Measurements from ENCODE around the gene GMFB. TPM values are rescaled to one million over a fixed set of nuclear protein-coding genes. Genes with fewer than 3 reads are reported as not detected.

The GMFB gene
- total and polyA plus RNA-seq, 9 of the 15 experiments (the other 6 are each of a cell fraction or from before 2014, with no cell fraction given): 14.0 to 31.7 (median 20.5) TPM

DNA sequence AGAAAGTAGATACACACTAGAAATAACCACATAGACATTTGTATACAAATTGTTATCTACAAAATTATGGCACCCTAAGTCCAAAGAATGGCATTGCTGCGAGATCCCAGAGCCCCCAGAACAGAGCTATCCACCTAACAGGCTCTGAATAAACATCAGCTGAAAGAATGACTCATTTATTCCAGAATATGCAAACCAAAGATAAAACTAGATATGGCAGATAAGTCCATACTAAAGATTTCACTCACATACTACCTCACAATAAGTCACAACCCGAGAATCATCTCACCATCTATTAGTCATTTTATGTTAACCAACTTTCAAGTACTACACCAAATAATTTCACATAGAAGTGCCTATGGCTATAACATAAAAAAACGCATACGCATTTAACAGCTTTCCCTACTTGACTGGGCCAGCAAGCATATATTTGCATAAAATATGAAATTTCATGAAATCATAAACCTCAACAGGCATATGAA is 53.2 kb downstream of the GMFB start (continued):
- TF ChIP-seq, protein P1, sequence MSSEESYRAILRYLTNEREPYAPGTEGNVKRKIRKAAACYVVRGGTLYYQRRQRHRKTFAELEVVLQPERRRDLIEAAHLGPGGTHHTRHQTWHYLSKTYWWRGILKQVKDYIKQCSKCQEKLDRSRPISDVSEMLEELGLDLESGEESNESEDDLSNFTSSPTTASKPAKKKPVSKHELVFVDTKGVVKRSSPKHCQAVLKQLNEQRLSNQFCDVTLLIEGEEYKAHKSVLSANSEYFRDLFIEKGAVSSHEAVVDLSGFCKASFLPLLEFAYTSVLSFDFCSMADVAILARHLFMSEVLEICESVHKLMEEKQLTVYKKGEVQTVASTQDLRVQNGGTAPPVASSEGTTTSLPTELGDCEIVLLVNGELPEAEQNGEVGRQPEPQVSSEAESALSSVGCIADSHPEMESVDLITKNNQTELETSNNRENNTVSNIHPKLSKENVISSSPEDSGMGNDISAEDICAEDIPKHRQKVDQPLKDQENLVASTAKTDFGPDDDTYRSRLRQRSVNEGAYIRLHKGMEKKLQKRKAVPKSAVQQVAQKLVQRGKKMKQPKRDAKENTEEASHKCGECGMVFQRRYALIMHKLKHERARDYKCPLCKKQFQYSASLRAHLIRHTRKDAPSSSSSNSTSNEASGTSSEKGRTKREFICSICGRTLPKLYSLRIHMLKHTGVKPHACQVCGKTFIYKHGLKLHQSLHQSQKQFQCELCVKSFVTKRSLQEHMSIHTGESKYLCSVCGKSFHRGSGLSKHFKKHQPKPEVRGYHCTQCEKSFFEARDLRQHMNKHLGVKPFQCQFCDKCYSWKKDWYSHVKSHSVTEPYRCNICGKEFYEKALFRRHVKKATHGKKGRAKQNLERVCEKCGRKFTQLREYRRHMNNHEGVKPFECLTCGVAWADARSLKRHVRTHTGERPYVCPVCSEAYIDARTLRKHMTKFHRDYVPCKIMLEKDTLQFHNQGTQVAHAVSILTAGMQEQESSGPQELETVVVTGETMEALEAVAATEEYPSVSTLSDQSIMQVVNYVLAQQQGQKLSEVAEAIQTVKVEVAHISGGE (CRISPR knock-in tag; IDR thresholded peaks at IDR 0.05): no peak
- TF ChIP-seq TEAD1 (CRISPR knock-in tag; IDR thresholded peaks at IDR 0.05) (peak in 1 of 2 experiments; percentile 5; a peak in 1 of 4 replicates), CREM (IDR thresholded peaks at IDR 0.05; ENCODE audit: low read depth) (no peak), JUND (IDR thresholded peaks at IDR 0.05; ENCODE audit: borderline replicate concordance, low read depth, low read length) (peak; percentile 97), JUND (tag; IDR thresholded peaks at IDR 0.05; ENCODE audit: borderline replicate concordance, low read depth, low read length) (peak; percentile 99), TAF15 (IDR thresholded peaks at IDR 0.05; ENCODE audit: low read depth, low read length) (no peak), RBM39 (optimal IDR thresholded peaks at IDR 0.05; ENCODE audit: low read depth, low read length) (no peak), DDX20 (tag; IDR thresholded peaks at IDR 0.05; ENCODE audit: low read depth) (no peak), ZNF146 (CRISPR knock-in tag; IDR thresholded peaks at IDR 0.05; ENCODE audit: unreplicated experiment) (no peak), MECOM (CRISPR knock-in tag; IDR thresholded peaks at IDR 0.05) (no peak), HCFC1 (IDR thresholded peaks at IDR 0.05; ENCODE audit: low read depth, low read length) (no peak), CAMTA2 (CRISPR knock-in tag; conservative IDR thresholded peaks at IDR 0.05) (no peak)
- TF ChIP-seq, protein P2, sequence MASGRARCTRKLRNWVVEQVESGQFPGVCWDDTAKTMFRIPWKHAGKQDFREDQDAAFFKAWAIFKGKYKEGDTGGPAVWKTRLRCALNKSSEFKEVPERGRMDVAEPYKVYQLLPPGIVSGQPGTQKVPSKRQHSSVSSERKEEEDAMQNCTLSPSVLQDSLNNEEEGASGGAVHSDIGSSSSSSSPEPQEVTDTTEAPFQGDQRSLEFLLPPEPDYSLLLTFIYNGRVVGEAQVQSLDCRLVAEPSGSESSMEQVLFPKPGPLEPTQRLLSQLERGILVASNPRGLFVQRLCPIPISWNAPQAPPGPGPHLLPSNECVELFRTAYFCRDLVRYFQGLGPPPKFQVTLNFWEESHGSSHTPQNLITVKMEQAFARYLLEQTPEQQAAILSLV (tag; IDR thresholded peaks at IDR 0.05): no peak
